GM18870 (cell line): ENCODE data around the gene AGO4.
"Not testable (repeated sequence)": the region's sequence is repeated elsewhere in the genome, so short reads cannot be mapped to it uniquely, and the experiment has no call there.

ENCODE experiments used
- ATAC-seq: cut with Tn5 transposase; IDR thresholded peaks from one replicate; pipeline ENCODE4 v1.9.1; 2021; ENCODE audit warnings: moderate library complexity; ENCODE audit not compliant: unreplicated experiment

The AGO4 gene

GRCh38 chr1:35863881-35864625 lies 56.2 kb downstream of the AGO4 start:
- no peak for ATAC-seq

GRCh38 chr1:35864813-35865212 lies 57.0 kb downstream of the AGO4 start:
- no peak for ATAC-seq

- ATAC-seq, result no peak
Observed at GRCh38 chr1:35866991-35867390, 59.2 kb downstream of the AGO4 start.

- ATAC-seq, result not testable (repeated sequence)
Observed at GRCh38 chr1:35869245-35869950, 61.6 kb downstream of the AGO4 start.

GRCh38 chr1:35870651-35871309 lies 63.0 kb downstream of the AGO4 start:
- no peak for ATAC-seq

- ATAC-seq, result no peak
Observed at GRCh38 chr1:35873243-35873750, 65.5 kb downstream of the AGO4 start.

GRCh38 chr1:35874115-35874514 lies 66.3 kb downstream of the AGO4 start:
- ATAC-seq, result not testable (repeated sequence)

- ATAC-seq, result no peak
Observed at GRCh38 chr1:35876988-35877387, 69.2 kb downstream of the AGO4 start.

- ATAC-seq, result no peak
Observed at GRCh38 chr1:35881850-35882273, 74.0 kb downstream of the AGO4 start.

- no peak for ATAC-seq
Observed at GRCh38 chr1:35882586-35882944, 74.7 kb downstream of the AGO4 start.

- peak; percentile 50 for ATAC-seq
Observed at GRCh38 chr1:35882945-35883634, 75.3 kb downstream of the AGO4 start, which contains the start of gene AGO1. Gene AGO1 (plus strand): TSS chr1:35883209. CDS start chr1:35883422, 213 bp downstream.

GRCh38 chr1:35883635-35884101 lies 75.9 kb downstream of the AGO4 start:
- ATAC-seq, result no peak

GRCh38 chr1:35884934-35885333 lies 77.1 kb downstream of the AGO4 start:
- no peak for ATAC-seq

- no peak for ATAC-seq
Observed at GRCh38 chr1:35885961-35886558, 78.2 kb downstream of the AGO4 start.

- no peak for ATAC-seq
Observed at GRCh38 chr1:35886577-35887431, 79.0 kb downstream of the AGO4 start.

GRCh38 chr1:35887508-35887907 lies 79.7 kb downstream of the AGO4 start:
- ATAC-seq, result no peak

- ATAC-seq, result no peak
Observed at GRCh38 chr1:35888255-35888654, 80.4 kb downstream of the AGO4 start.

GRCh38 chr1:35888981-35889380 lies 81.2 kb downstream of the AGO4 start:
- not testable (repeated sequence) for ATAC-seq

- ATAC-seq, result no peak
Observed at GRCh38 chr1:35893051-35893879, 85.4 kb downstream of the AGO4 start.
